RKO (cell line): ENCODE measurements around the gene RAB7A.
A peak's percentile ranks its signal among the peaks of the same experiment; 100 is the strongest.
"Not testable (repeated sequence)": the region's sequence is repeated elsewhere in the genome, so short reads cannot be mapped to it uniquely, and the experiment has no call there.

Experiments
- DNase-seq: peaks from one replicate; pipeline ENCODE4 v3.0.0-alpha.2; 2016; ENCODE audit warnings: low spot score

Gene RAB7A

DNA sequence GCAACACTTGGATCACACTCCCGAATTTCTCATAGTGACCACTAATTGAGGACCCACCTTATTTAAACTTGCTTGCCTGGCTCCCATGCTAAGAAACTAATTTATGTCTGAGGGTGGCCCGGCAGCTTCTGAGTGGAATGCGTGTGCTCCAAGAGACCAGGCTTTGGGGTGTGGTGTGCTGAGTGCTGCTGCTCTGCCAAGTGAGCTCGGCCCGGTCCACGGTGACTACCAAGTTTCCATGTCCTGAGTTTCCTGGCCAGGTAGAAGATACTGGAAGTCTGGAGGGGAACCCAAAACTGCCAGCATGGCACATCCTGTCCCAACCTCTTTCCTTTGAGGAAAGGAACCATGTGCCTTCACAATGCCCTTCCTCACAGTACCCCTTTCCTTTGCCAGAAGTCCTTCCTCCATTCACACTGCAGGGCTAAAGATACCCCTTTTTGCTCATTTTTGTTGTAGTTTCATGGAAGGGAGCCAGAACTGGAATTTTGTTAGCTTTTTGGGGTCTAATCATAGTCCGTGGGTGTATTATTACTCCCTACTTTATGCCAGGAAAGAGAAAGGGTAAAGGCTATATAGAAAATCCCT lies 94.4 kb downstream of the RAB7A start:
- no peak for DNase-seq

DNA sequence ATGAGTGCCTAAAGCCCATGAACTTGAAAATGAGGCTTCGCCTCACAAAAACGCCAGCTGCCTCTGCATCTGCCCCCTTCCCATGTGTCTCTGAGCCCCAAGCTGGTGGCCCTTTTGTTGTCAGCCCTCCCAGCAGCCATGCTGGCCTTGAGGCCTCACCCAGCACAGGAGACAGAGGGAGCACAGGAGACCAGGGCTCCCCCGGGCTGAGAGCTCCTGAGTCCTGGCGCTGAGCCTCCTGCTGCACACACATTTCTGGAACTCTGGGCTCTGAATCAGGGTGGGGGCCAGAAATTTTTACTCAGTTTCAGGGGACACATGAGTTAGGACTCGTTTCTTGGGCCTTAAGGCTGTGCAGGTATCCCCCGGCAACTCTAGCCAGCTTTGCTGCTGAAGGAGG lies 97.0 kb downstream of the RAB7A start:
- DNase-seq: no peak

DNA sequence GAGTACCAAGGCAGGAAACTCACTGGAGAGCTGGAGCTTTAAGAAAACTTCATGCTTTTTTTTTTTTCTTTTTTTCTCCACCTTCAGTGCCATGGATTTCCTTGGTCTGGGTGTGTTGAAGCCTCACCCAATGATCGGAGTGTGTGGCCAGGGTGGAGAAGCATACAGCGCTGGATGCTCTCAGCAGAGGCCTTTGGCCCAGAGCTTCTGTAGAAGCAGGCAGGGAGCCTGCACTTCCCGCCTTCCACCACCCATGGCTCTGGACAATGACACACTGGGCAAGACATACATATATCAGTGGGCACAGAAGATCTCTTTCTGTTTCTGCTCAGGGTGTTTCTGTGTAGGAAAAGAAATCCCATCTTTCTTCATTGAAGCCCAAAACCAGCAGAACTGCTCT lies 97.6 kb downstream of the RAB7A start:
- DNase-seq: no peak

DNA sequence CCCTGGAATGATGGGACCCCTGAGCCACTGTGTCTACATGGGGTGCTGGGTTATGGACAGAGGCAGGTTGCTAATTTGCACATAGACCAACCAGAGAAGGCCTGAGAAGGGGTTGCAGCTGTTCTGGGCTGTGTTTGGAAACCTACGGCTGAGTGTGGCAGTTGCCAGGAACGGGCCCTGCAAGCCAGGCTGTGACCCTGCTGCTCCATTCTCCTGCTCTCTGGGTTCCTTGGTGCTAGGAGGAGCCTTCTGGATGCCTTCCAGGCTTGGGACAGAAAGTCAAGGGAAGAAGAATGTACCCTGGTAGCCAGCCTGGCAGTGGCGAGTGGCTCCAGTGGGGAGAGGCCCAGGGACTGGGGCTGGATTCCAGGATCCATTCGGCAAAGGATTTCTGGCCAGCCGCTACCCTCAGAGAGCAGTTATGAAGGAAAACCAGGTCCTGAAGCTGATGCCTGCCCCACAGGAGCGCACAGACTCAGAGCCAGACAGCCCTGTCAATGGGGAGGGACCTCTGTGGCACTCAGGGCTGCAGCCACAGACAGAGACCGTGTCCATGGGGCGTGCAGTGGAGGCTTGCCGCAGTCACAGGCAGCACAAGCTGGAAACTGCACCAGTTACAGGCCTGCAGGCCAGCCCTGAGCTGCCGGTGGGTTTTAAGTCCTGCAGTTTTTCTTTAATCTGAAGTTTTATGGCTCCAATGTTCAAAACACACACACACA lies 98.3 kb downstream of the RAB7A start:
- DNase-seq: no peak

DNA sequence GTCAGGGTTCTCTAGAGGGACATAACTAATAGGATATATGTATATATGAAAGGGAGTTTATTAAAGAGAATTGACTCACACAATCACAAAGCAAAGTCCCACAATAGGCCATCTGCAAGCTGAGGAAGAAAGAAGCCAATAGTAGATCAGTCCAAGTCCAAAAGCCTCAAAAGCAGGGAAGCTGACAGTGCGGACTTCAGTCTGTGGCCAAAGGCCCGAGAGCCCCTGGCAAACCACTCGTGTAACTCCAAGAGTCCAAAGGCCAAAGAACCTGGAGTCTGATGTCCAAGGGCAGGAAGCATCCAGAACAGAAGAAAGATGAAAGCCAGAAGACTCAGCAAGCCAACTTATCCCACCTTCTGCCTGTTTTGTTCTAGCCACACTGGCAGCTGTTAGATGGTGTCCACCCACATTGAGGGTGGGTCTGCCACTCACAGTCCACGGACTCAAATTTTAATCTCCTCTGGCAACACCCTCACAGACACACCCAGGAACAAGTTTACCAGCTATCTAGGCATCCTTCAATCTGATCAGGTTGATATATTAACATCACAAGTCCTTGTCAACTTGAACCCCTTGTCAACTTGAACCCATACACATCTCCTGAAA lies 99.2 kb downstream of the RAB7A start:
- no peak for DNase-seq

- DNase-seq: not testable (repeated sequence)
These were observed 103.1 kb downstream of the RAB7A start for GRCh38 chr3:128829087-128829486.

GRCh38 chr3:128829925-128830625 lies 104.1 kb downstream of the RAB7A start:
- not testable (repeated sequence) for DNase-seq

- not testable (repeated sequence) for DNase-seq
These were observed 104.8 kb downstream of the RAB7A start for GRCh38 chr3:128830762-128831161.

DNA sequence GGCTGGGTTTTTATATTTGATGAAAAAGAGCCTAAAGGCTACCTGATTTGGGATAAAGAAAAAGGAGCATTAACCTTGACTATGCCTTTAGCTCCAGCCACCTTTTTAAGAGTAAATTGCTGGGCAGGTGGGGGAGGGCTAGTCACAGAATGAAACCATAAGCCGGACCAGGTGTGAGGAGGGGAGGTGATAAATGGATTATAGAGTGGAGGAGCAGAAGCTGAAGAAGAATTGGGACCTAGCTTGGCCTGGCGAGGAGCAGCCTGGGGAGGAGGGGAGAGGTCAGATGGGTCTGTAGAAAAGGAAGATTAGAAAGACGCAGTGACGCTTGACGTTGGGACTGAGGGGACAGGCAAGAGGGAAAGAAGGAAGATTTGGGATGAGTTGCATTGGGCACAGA lies 107.0 kb downstream of the RAB7A start:
- not testable (repeated sequence) for DNase-seq

DNA sequence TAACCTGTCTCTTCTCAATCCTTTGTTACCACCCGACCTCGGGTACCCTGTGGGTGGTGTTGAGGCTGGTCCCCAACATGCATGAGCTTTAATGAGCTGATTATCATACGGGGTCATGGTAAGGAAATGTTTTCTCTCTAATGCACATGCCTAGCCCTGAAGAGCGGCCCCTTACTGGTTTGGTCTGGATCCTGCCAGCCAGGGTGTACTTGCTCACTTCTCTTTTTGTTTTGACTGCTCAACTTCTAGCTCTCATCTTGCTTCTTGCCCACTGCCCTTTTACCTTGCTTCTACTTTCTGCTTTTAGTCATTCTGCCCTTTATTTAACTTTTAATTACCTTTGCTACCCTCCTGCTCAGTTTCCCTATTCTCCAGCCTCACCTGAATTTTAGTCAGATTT lies 109.1 kb downstream of the RAB7A start:
- DNase-seq: no peak

- no peak for DNase-seq
These were observed 116.2 kb downstream of the RAB7A start for GRCh38 chr3:128841926-128842920.

DNA sequence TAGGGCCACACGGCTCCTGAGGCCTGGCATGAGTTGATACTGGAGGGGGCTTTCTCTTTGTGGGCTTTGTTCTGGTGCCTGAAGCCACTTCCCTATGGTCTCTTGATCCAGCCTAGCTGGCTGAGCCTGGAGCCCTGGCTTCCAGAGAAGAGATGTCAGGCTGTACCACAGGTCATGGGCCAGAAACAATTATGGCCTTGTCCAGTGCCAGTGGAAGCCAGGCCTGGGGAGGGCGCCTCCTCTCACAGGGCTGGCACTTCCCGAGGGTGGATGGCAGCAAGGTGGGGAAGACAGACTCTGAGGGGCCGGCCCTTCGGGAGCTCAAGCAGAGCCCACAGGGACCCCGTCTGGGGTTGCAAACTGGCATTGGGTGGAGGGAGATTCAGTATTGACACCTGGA lies 118.5 kb downstream of the RAB7A start:
- no peak for DNase-seq

DNA sequence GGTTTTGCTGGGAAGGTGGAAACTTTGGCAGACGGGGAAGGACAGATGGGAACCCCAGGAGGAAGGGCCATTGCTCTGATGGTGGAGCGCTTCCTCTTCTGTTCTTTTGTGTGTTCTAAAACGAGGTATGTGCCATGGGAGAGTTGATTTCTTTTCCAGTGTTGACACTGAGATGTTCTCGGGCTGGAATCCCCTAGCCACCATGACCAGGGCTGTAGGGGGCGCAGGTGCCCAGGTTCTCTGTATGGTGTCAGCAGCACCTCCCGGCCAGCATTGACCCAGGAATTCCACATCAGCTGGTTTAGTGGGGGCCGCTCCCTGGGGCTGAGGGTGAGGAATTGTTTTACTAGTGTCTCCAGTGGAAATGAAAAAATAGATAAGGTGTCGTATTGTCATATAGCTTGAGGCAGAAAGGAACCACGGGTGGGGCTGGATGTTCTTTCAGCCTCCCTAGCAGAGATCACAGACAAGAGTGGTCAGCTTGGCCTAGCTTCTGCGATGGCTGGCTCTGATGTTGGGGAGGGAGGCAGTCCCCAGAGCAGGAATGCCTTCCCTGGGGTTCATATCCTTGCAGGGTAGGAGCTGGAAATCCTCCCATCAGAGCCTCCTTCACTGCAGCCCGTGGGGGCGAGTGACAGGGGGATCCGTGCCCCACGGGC lies 119.3 kb downstream of the RAB7A start:
- no peak for DNase-seq

GRCh38 chr3:128845778-128846485 lies 119.9 kb downstream of the RAB7A start:
- peak; percentile 74 for DNase-seq

DNA sequence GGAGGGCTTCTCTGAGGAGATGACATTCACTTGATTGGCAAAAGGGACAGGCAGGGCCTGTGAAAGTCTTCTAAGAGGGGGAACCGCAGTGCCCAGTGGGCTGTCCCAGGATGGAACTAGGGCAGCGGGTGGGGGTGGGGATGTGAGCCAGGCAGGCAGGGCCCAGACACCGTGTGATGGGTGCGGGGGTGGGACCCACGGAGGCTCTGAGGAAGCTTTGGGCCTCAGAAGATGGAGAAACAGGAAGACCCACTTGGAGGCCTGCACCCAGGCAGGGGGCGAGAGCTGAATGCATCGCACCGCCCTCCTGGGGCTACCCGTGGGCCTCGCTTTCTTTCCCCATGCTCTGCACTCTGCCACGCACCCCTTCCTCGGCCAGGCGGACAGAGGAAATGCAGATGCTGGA lies 120.5 kb downstream of the RAB7A start:
- DNase-seq: no peak

DNA sequence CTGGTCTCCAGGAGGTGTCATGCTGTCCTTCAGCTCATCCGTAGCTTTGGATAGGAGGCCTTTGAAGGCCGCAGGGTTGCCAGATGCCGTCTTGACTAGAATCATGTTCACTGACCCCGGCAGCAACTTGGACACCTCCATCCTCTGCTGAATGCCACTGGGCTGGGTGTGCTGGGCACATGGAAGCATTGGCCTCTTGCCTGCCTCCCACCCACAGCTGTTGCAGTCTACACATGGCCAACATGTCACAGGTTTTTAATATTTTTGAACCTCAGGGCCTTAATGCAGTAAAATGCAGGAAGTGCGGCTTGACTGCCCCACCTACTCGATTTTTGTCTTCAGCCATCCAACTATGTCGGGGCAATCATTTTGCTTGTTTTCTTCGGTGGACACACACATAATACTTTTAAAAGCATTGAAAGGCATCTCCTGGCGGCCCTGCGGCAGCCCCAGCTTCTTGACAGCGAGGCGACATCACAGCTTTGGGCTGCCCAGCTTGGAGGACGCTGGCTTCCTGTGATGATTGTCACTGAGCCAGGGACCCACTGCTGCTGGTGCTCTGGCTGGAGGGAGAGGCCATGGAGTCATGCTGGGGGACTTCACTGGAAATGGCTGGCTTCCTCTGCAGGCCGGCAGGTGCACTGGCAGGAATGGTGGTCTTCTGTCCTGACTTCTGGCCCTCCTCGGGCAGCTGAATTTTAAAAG lies 121.8 kb downstream of the RAB7A start:
- no peak for DNase-seq

DNA sequence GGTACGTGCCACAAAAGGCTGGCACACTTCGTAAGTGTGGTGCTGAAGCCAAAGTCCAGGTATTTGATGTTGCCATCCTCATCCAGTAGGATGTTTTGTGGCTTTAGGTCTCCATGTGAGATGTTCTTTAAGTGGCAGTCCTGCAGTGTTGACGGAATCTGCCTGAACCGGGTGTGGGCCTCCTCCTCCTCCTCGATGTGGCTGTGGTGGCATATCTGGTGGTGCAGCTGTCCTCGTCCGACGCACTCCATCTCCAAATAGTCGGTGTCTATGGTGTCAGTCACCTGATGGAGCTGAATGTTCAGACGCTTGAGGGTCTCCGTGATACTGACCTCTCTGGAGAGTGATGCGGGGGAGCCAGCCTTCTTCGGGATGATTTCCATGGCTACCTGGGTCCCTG lies 123.0 kb downstream of the RAB7A start:
- no peak for DNase-seq

DNA sequence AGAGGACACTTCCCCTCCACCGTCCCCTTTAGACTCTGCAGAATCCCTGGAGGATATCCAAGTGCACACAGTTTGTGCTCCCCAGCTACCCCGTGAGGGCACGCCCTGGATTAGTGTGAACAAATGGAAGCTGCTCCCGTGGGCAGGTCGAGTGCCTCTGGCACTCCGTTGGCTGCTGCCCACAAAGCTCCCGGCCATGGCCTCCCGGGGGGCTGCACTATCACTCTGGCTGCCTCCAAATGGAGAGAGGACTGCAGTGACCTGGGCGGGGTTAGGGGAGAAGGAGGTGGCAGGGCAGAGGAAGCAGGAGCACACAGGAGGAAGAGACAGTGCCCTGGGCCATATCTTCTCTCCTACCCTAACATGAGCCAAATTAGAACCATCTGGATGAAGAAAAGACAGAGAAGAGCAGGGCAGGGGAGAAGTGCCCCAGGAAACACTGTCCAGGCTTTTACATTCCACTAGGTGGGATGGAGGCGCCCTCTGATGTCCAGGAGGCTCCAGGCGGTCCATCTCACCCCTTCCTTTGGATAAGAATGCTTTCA lies 124.0 kb downstream of the RAB7A start:
- DNase-seq: no peak

GRCh38 chr3:128850544-128850943 lies 124.6 kb downstream of the RAB7A start:
- no peak for DNase-seq

- no peak for DNase-seq
These were observed 125.6 kb downstream of the RAB7A start for GRCh38 chr3:128851601-128852000.
